IPS-15b (cell line): ENCODE measurements around the gene FAM3C.
A peak's percentile ranks its signal among the peaks of the same experiment; 100 is the strongest.
"Not testable (repeated sequence)": the region's sequence is repeated elsewhere in the genome, so short reads cannot be mapped to it uniquely, and the experiment has no call there.

Experiments used
- H3K27me3 ChIP-seq: one replicate; pipeline ENCODE4 v1.6.1; 2013; ENCODE audit warnings: low read length; ENCODE audit not compliant: control insufficient read depth, insufficient read depth
- H3K36me3 ChIP-seq: one replicate; pipeline ENCODE4 v1.6.1; 2013; ENCODE audit warnings: low read length; ENCODE audit not compliant: control insufficient read depth, insufficient read depth
- H3K4me1 ChIP-seq: one replicate; pipeline ENCODE4 v1.6.1; 2013; ENCODE audit warnings: mild to moderate bottlenecking, low read length; ENCODE audit not compliant: control insufficient read depth, insufficient read depth
- H3K4me3 ChIP-seq: one replicate; pipeline ENCODE4 v1.5.1; 2013; ENCODE audit warnings: low read depth, low read length
- H3K9ac ChIP-seq: one replicate; pipeline ENCODE4 v1.6.1; 2013; ENCODE audit warnings: low read depth, mild to moderate bottlenecking, low read length
- H3K9me3 ChIP-seq: one replicate; pipeline ENCODE4 v1.6.1; 2013; ENCODE audit warnings: mild to moderate bottlenecking, low read length; ENCODE audit not compliant: control insufficient read depth, insufficient read depth

Gene FAM3C, protein sequence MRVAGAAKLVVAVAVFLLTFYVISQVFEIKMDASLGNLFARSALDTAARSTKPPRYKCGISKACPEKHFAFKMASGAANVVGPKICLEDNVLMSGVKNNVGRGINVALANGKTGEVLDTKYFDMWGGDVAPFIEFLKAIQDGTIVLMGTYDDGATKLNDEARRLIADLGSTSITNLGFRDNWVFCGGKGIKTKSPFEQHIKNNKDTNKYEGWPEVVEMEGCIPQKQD

DNA sequence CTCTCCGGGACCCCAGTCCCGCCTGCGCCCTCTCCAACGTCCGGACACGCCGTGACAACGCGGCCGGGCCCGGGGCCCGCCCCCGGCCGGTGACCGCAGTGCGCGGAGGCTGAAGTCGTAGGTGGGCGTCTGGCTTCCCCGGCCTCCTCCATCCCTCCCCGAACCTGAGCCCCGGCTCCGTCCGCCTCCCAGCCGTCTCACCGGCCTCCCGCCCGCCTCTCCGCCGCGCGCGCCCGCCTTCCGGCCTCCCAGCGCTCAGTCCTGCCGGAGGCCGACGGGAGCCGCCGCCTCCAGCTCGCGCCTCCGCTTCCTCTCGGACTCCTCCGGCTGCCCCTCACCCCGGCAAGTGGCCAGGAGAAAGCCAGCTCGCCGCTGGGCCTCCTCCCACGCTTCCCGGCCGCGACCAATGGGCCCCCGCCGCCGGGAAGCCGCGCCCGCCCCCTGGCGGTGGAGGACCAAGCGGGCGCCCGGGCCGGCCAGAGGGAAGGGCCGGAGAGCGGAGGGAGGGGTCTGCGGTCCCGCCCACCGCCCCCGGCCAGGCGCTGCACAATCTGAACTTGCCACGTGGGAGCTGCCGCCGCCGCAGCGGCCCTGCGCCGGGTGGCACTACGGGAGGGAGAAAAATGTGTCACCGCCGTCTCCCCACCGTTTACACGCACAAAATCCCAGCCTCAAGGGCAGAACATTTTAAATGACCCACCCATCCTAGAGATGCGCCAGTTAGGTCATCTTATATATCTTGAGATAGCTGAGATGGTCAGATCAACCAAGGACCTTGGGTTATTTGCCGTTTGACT, at the start of gene FAM3C:
TSS of gene FAM3C (minus strand) at position 348 of the 797 bp plus-strand sequence. CDS start 13,339 bp downstream, outside the sequence.
- Histone ChIP-seq H3K9me3 (no peaks in the 10 kb centered on the region), H3K9ac (peak within 1 kb of the TSS; percentile 82), H3K4me3 (peak within 1 kb of the TSS; percentile 87), H3K27me3 (no peaks in the 10 kb centered on the region), H3K36me3 (no peaks in the 10 kb centered on the region), H3K4me1 (no peaks in the 10 kb centered on the region)

DNA sequence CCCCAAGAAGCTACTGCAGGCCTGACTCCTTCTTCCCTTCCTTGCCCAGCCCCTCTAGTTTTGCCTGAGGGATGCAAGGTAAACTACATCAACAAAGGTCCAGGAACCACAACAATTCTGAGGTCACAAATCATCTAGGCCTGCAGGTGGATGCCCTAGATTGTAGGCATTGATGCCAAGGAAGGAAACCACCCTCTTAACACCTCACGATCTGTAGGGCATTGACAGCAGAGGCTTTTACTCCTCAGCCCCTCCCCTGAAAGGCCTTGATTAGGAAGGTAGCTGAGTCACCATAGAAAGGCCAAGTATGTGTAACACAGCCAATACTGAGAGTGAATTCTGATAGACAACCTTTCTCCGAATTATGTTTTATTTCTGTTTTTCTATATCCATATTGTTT, 46.7 kb upstream of the FAM3C start:
- Histone ChIP-seq H3K4me3 (no peak overlapping the region), H3K4me1 (peaks cover 1% of the 10 kb centered on the region), H3K36me3 (no peaks in the 10 kb centered on the region), H3K9ac (no peak overlapping the region), H3K27me3 (no peaks in the 10 kb centered on the region), H3K9me3 (no peaks in the 10 kb centered on the region)

DNA sequence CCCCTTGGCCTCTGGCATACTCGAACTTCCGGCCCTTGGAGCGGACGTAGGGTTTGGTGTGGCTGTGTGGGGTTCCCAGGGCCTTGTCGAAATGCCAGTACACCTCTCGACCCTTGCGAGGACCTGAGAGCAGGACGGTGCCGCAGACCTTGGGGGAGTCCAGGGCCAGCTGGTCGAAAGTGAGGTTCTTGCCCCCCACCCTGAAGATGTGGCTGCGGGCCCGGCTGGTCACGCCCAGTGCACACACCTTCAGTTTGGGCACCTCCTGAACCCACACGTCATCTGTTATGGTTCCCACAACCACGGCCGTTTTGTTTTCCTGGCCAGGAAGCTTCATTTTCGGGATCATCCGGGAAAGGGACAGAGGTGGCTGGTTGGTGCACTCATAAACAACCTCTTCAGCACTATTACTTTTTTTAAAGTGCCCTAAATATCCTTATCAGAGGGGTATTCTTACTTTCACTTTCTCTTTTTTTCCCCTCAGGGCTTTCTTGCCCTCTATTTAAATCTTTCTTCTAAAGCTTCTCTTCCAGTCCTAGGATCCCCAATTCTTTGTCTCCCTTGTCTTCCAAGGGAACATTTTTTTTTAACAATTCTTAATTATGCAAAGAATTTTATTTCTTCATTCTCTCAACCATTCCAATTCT, 44.9 kb upstream of the FAM3C start:
- Histone ChIP-seq H3K36me3 (no peaks in the 10 kb centered on the region), H3K9me3 (no peaks in the 10 kb centered on the region), H3K27me3 (no peaks in the 10 kb centered on the region), H3K4me1 (peaks cover 3% of the 10 kb centered on the region), H3K9ac (no peak overlapping the region), H3K4me3 (no peak overlapping the region)

DNA sequence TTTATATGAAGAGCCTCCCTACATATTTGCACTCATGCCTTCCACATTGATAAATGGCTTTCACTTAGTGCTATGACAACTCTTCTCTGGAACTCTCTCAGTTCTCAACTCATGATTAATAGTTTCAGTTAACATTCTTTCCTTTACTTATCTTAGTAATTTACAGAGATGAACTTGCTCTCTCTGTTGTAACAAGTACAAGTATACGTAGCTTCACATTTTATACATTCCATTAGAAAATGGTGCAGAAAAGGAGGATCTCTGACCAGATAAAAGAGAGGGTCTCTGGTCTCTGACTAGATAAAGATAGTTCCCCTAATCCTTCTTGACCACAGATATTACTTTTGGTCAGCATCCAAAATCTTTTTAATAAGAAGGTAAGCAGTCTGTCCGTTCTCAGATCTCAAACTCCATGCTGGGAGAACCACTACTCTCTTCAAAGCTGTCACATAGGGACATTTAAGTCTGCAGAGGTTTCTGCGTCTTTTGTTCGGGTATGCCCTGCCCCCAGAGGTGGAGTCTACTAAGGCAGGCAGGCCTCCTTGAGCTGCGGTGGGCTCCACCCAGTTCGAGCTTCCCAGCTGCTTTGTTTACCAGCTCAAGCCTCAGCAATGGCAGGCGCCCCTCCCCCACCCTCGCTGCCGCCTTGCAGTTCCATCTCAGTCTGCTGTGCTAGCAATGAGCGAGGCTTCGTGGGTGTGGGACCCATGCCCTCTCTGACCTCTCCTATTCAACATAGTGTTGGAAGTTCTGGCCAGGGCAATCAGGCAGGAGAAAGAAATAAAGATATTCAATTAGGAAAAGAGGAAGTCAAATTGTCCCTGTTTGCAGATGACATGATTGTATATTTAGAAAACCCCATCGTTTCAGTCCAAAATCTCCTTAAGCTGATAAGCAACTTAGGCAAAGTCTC, 42.2 kb upstream of the FAM3C start:
- not testable (repeated sequence) for H3K9ac ChIP-seq, H3K9me3 ChIP-seq, H3K27me3 ChIP-seq, H3K36me3 ChIP-seq, H3K4me3 ChIP-seq, H3K4me1 ChIP-seq

DNA sequence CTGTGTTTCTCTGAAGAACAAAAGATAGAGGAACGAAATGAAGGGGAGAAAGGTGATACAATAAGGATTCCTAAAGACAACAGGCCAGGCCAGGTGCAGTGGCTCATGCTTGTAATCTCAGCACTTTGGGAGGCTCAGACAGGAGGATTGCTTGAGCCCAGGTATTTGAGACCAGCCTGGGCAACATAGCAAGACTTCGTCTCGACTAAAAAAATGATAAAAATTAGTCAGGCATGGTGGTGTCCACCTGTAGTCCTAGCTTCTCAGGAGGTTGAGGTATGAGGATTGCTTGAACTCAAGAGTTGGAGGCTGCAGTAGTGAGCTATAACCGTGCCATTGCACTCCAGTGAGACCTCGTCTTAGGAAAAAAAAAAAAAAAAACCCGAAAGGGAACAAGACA, 41.4 kb upstream of the FAM3C start:
- no peak overlapping the region for H3K9ac ChIP-seq
- no peak overlapping the region for H3K4me3 ChIP-seq
- H3K9me3 ChIP-seq: no peaks in the 10 kb centered on the region
- no peaks in the 10 kb centered on the region for H3K36me3 ChIP-seq
- H3K27me3 ChIP-seq: no peaks in the 10 kb centered on the region
- peaks cover 3% of the 10 kb centered on the region for H3K4me1 ChIP-seq

DNA sequence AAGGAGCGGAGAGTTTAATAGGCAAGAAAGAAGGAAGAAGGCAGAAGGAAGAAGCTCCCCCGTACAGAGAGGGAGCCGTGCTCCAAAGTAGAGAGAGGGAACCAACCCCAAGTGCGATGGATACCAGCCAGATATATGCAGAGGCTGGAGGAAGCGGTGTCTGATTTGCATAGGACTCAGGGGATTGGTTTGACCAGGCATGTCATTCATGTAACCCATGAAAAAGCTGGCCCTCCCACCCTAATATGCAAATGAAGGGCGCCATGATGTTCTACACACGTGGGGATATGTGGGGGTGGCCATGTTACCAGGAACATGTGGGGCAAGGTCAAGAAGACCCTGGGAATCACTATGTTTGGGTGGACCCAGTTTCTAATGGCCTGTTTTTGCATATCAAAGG, 40.6 kb upstream of the FAM3C start:
- peaks cover 3% of the 10 kb centered on the region for H3K4me1 ChIP-seq
- no peaks in the 10 kb centered on the region for H3K36me3 ChIP-seq
- no peak overlapping the region for H3K4me3 ChIP-seq
- no peaks in the 10 kb centered on the region for H3K27me3 ChIP-seq
- no peaks in the 10 kb centered on the region for H3K9me3 ChIP-seq
- H3K9ac ChIP-seq: no peak overlapping the region

DNA sequence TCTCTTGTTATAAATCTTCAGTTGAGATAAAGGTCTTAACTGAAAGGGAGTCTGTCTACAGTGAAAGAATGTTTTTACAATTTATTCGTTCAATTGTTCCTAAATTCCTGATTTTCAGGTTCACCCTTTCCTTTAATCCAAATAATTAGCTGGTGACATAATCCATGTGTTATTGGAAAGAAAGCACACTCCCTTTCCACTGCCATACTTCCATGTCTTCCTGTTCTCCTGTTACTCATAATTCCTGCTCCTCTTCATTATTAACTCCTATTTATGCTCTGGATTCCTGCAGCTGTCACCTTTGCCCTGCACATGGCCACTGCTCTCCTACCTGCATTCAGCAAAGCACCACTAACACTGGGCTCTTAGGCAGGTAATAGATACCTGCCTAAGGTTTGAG, 40.0 kb upstream of the FAM3C start:
- H3K9me3 ChIP-seq: no peaks in the 10 kb centered on the region
- no peaks in the 10 kb centered on the region for H3K36me3 ChIP-seq
- H3K27me3 ChIP-seq: no peaks in the 10 kb centered on the region
- peaks cover 3% of the 10 kb centered on the region for H3K4me1 ChIP-seq
- H3K4me3 ChIP-seq: no peak overlapping the region
- no peak overlapping the region for H3K9ac ChIP-seq

DNA sequence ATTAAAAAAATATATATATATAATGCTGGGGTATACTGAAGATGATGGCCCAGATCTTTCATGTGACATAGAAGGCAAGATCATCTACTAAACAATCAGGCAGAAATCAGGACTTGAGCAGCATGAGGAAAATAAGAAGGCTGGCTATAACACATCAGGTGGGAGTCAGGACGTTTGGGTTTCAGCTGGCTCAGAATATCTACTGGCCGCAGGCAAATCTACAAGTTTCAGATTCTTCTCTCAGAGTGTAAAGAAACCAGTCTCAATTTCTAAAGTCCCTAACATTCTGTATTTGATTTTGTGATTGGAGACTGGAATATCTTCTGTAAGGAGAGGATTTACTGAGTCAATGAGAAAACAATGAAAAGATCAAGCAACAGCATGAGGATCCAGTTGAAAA, 37.7 kb upstream of the FAM3C start:
- Histone ChIP-seq H3K4me3 (no peak overlapping the region), H3K27me3 (no peaks in the 10 kb centered on the region), H3K9me3 (no peaks in the 10 kb centered on the region), H3K4me1 (peaks cover 3% of the 10 kb centered on the region), H3K36me3 (no peaks in the 10 kb centered on the region), H3K9ac (no peak overlapping the region)

DNA sequence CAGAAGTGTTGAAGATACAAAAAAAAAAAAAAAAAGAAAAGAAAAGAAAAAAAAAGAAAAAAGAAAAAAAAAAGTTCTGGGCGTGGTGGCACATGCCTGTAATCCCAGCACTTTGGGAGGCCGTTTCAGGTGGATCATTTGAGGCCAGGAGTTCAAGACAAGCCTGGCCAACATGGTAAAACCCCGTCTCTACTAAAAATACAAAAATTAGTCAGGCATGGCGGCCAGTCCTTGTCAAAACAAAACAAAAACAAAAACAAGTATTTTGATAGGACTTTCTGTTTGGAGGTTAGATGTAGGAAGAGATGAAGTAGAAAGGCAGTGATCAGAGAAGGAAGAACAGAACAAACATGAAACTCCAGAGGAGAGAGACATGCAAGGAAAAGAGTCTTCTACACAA, 36.4 kb upstream of the FAM3C start:
- not testable (repeated sequence) for H3K27me3 ChIP-seq, H3K36me3 ChIP-seq, H3K9ac ChIP-seq, H3K4me1 ChIP-seq, H3K4me3 ChIP-seq, H3K9me3 ChIP-seq

DNA sequence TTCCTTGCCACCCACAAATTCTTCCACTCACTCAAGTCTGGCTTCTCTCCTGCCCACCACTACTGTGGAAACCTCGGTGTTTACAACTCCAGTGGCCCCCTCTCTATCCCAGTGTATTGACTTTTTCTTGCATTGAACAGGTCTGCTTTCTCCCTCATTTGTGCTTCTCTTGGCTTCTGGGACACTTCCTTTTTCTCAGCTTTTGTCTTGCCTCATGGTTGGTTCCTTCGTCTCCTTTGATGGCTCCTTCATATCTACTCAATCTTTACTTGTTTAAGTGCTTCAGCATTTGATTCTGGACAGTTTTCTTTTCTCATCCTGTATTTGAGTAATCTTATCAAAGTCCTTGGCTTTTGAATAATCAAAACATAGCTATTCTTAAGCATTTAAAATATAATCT, 35.9 kb upstream of the FAM3C start:
- Histone ChIP-seq H3K9me3 (no peaks in the 10 kb centered on the region), H3K4me1 (no peaks in the 10 kb centered on the region), H3K4me3 (no peak overlapping the region), H3K9ac (no peak overlapping the region), H3K36me3 (no peaks in the 10 kb centered on the region), H3K27me3 (no peaks in the 10 kb centered on the region)

DNA sequence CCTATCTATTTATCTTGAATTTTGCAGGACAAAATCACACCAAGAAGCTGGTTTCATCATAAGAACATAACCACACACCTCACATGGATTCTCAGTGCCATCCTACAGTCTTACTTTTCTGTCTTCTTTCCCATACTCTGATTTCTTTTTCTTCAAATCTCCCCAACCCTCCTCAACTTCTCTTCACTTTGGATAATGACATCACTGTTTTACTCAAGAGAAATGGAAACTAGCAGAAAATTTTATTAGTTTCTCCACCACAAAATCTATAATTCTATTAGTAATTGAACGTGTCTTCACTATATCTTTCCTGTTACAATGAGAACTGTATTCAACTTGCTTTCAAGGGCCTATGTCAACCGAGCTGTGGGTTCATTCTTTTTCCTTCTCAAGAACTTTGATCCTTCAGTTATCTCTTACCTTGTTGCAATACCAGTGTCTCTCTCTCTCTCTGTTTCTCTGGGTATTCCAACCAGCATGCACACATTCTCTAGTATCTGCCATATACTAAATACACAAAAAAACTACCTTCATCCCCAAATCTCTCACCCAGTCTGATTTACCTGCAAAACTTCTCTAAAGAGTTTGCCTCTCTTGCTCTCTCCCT, 35.4 kb upstream of the FAM3C start:
- Histone ChIP-seq H3K9ac (no peak overlapping the region), H3K4me1 (no peaks in the 10 kb centered on the region), H3K36me3 (no peaks in the 10 kb centered on the region), H3K9me3 (no peaks in the 10 kb centered on the region), H3K27me3 (no peaks in the 10 kb centered on the region), H3K4me3 (no peak overlapping the region)
